Gastrocnemius medialis (tissue), 4 donors: ENCODE results near the gene TNNT3.

Experiments used
- CTCF ChIP-seq, 5 experiments: fragments of 450-650 bp in 3 of 5; fragments of 200-600 bp in 2 of 5; sonication (generic) in 2 of 5; IDR thresholded peaks in 4 of 5; conservative IDR thresholded peaks in 1 of 5; 1 replicate in 4 of 5; 2 replicates in 1 of 5; pipeline ENCODE4 v1.5.1; 2016 to 2019; ENCODE audit warnings: antibody characterized with exemption in 5 of 5, mild to moderate bottlenecking in 3 of 5, moderate library complexity in 3 of 5
- POLR2A ChIP-seq, 2 donors: fragments of 450-650 bp; IDR thresholded peaks; one replicate each; pipeline ENCODE4 v1.6.1; 2017; ENCODE audit warnings: antibody characterized with exemption in 2 of 2, mild to moderate bottlenecking in 2 of 2, moderate library complexity in 2 of 2

GRCh38 chr11:1892116-1892515 is 27.4 kb upstream of the TNNT3 start:
- TF ChIP-seq CTCF (IDR thresholded peaks at IDR 0.05 in 4 of 5, conservative IDR thresholded peaks at IDR 0.05 in 1 of 5) (no peak), POLR2A (IDR thresholded peaks at IDR 0.05) (no peak)
